SK-N-SH (cell line): Measurements from ENCODE around the gene GPC5. TPM values are rescaled to one million over a fixed set of nuclear protein-coding genes. Genes with fewer than 3 reads are reported as not detected.

Source experiments
- CTCF ChIA-PET: fragments of 300-600, 350-600 bp; formaldehyde crosslinking; extraction: SDS; loops from one replicate; lab custom pipeline; 2021; lab: Yijun Ruan, JAX
- POLR2A ChIA-PET: fragments of 350-600 bp; sonication (Branson Sonifier 250); formaldehyde crosslinking; extraction: SDS; loops from one replicate; lab custom pipeline; 2020; ENCODE audit warnings: antibody characterized with exemption, inconsistent platforms; lab: Yijun Ruan, JAX
- DNase-seq: peaks from one replicate; pipeline ENCODE4 v3.0.0; 2012
- H2AFZ ChIP-seq: fragments of 200-600 bp; sonication (generic); 2 replicates; pipeline ENCODE4 v1.8.1; 2016; ENCODE audit warnings: antibody characterized with exemption, mild to moderate bottlenecking, low read depth
- H3F3A ChIP-seq: fragments of 200-600 bp; sonication (generic); replicated peaks from 2 replicates; pipeline ENCODE3; 2016; ENCODE audit warnings: antibody characterized with exemption, mild to moderate bottlenecking; ENCODE audit not compliant: insufficient read depth
- H3K27ac ChIP-seq, 2 experiments: fragments of 200-500 bp in 1 of 2; fragments of 200-600 bp in 1 of 2; sonication (Bioruptor generic) in 1 of 2; sonication (generic), shearing (Covaris generic) in 1 of 2; 2 replicates each; pipeline versions ENCODE4 v1.5.1 to v1.6.1; 2014 to 2016; ENCODE audit warnings: low read depth in 2 of 2, inconsistent platforms in 1 of 2, low read length in 1 of 2, mild to moderate bottlenecking in 1 of 2, mixed read lengths in 1 of 2
- H3K27me3 ChIP-seq: fragments of 200-600 bp; sonication (generic), shearing (Covaris generic); 2 replicates; pipeline ENCODE4 v1.6.1; 2016; ENCODE audit warnings: mixed run types; ENCODE audit not compliant: insufficient read depth
- H3K36me3 ChIP-seq, 2 experiments: fragments of 200-500 bp in 1 of 2; fragments of 200-600 bp in 1 of 2; sonication (Bioruptor generic) in 1 of 2; sonication (generic) in 1 of 2; replicated peaks in 1 of 2; 2 replicates each; pipeline versions ENCODE3 to v1.5.1; 2014 to 2016; ENCODE audit warnings: low read length in 1 of 2, mild to moderate bottlenecking in 1 of 2; ENCODE audit not compliant: insufficient read depth in 2 of 2, control insufficient read depth in 1 of 2
- H3K4me1 ChIP-seq, 2 experiments: fragments of 200-500 bp in 1 of 2; fragments of 200-600 bp in 1 of 2; sonication (Bioruptor generic) in 1 of 2; sonication (generic), shearing (Covaris generic) in 1 of 2; 2 replicates each; pipeline versions ENCODE4 v1.5.1 to v1.6.1; 2014 to 2016; ENCODE audit warnings: low read depth in 1 of 2, low read length in 1 of 2, mixed run types in 1 of 2; ENCODE audit not compliant: insufficient read depth in 2 of 2, control insufficient read depth in 1 of 2
- H3K4me2 ChIP-seq: fragments of 200-600 bp; sonication (generic), shearing (Covaris generic); 2 replicates; pipeline ENCODE4 v1.6.1; 2017; ENCODE audit warnings: mixed run types
- H3K4me3 ChIP-seq, 2 experiments: fragments of 200-500 bp in 1 of 2; fragments of 200-600 bp in 1 of 2; sonication (Bioruptor generic) in 1 of 2; sonication (generic), shearing (Covaris generic) in 1 of 2; 2 replicates each; pipeline versions ENCODE4 v1.5.1 to v1.8.1; 2014 to 2016; ENCODE audit warnings: low read depth in 2 of 2, inconsistent platforms in 1 of 2, low read length in 1 of 2, mild to moderate bottlenecking in 1 of 2, mixed read lengths in 1 of 2, moderate library complexity in 1 of 2
- H3K79me2 ChIP-seq: fragments of 200-600 bp; sonication (generic); 2 replicates; pipeline ENCODE4 v1.8.1; 2017; ENCODE audit warnings: mild to moderate bottlenecking; ENCODE audit not compliant: insufficient read depth
- H3K9ac ChIP-seq: fragments of 200-600 bp; sonication (generic); 2 replicates; pipeline ENCODE4 v1.6.1; 2017; ENCODE audit warnings: mixed run types
- H3K9me2 ChIP-seq: fragments of 200-600 bp; sonication (generic); 2 replicates; pipeline ENCODE4 v1.6.1; 2017; ENCODE audit warnings: mixed run types
- H3K9me3 ChIP-seq: fragments of 200-600 bp; sonication (generic); 2 replicates; pipeline ENCODE4 v1.6.1; 2017; ENCODE audit warnings: mixed run types, mild to moderate bottlenecking, moderate library complexity
- H4K20me1 ChIP-seq: fragments of 200-600 bp; sonication (generic); 2 replicates; pipeline ENCODE4 v1.6.1; 2017; ENCODE audit warnings: mild to moderate bottlenecking, mixed run types; ENCODE audit not compliant: insufficient read depth
- CHD2 ChIP-seq: fragments of 150-350 bp; IDR thresholded peaks from 2 replicates; pipeline ENCODE4 v1.6.1; 2018; ENCODE audit warnings: low read length; ENCODE audit not compliant: partially characterized antibody
- CTCF ChIP-seq: fragments of 200-600 bp; sonication (generic); IDR thresholded peaks from 2 replicates; pipeline ENCODE4 v1.6.1; 2017; ENCODE audit warnings: antibody characterized with exemption, mild to moderate bottlenecking, moderate library complexity
- EZH2phosphoT487 ChIP-seq: fragments of 200-600 bp; sonication (generic); IDR thresholded peaks from 2 replicates; pipeline ENCODE4 v1.6.1; 2017; ENCODE audit warnings: low read depth, mixed run types, mild to moderate bottlenecking, antibody characterized with exemption, moderate library complexity, borderline replicate concordance
- FOSL2 ChIP-seq: IDR thresholded peaks from 2 replicates; pipeline ENCODE4 v1.4.0; 2012; ENCODE audit warnings: low read depth, mild to moderate bottlenecking, moderate library complexity, borderline replicate concordance
- FOXM1 ChIP-seq: IDR thresholded peaks from 2 replicates; pipeline ENCODE4 v1.4.0; 2012; ENCODE audit warnings: low read depth, mild to moderate bottlenecking
- IRF3 ChIP-seq: fragments of 150-350 bp; IDR thresholded peaks from 2 replicates; pipeline ENCODE4 v1.6.1; 2016; ENCODE audit warnings: mild to moderate bottlenecking, low read depth, low read length
- JUND ChIP-seq: IDR thresholded peaks from 2 replicates; pipeline ENCODE4 v1.4.0; 2012
- MEF2A ChIP-seq: IDR thresholded peaks from 2 replicates; pipeline ENCODE4 v1.4.0; 2012; ENCODE audit warnings: low read depth, borderline replicate concordance
- NFIC ChIP-seq: IDR thresholded peaks from 2 replicates; pipeline ENCODE4 v1.4.0; 2012; ENCODE audit warnings: borderline replicate concordance
- NRF1 ChIP-seq: IDR thresholded peaks from 2 replicates; pipeline ENCODE4 v1.6.1; 2012; ENCODE audit warnings: low read depth, mild to moderate bottlenecking, low read length
- POLR2AphosphoS5 ChIP-seq: IDR thresholded peaks from 2 replicates; pipeline ENCODE4 v1.6.1; 2012; ENCODE audit warnings: low read depth, low read length
- RAD21 ChIP-seq: IDR thresholded peaks from 2 replicates; pipeline ENCODE4 v1.6.1; 2012; ENCODE audit warnings: mild to moderate bottlenecking, low read length
- RFX5 ChIP-seq: IDR thresholded peaks from 2 replicates; pipeline ENCODE4 v1.6.1; 2012; ENCODE audit warnings: mild to moderate bottlenecking, improper control_type of control experiment, low read length
- RXRA ChIP-seq: IDR thresholded peaks from 2 replicates; pipeline ENCODE4 v1.4.0; 2012; ENCODE audit warnings: low read depth, mild to moderate bottlenecking, borderline replicate concordance
- SIN3A ChIP-seq: IDR thresholded peaks from 2 replicates; pipeline ENCODE4 v1.6.1; 2012; ENCODE audit warnings: low read depth, mild to moderate bottlenecking, low read length, moderate library complexity, borderline replicate concordance
- SMC3 ChIP-seq: IDR thresholded peaks from 2 replicates; pipeline ENCODE4 v1.6.1; 2012; ENCODE audit warnings: low read depth, low read length, improper control_type of control experiment
- TAF1 ChIP-seq: IDR thresholded peaks from 2 replicates; pipeline ENCODE4 v1.6.1; 2012; ENCODE audit warnings: low read depth, mild to moderate bottlenecking, low read length, moderate library complexity, borderline replicate concordance
- TCF12 ChIP-seq: IDR thresholded peaks from 2 replicates; pipeline ENCODE4 v1.4.0; 2012
- TEAD4 ChIP-seq: IDR thresholded peaks from 2 replicates; pipeline ENCODE4 v1.4.0; 2012; ENCODE audit warnings: mild to moderate bottlenecking, borderline replicate concordance; ENCODE audit not compliant: insufficient read depth
- USF2 ChIP-seq: fragments of 150-350 bp; IDR thresholded peaks from 2 replicates; pipeline ENCODE4 v1.6.1; 2017; ENCODE audit warnings: antibody characterized with exemption, low read length, low read depth, borderline replicate concordance
- YY1 ChIP-seq: IDR thresholded peaks from 2 replicates; pipeline ENCODE4 v1.4.0; 2012; ENCODE audit warnings: low read depth, mild to moderate bottlenecking
- ZBTB33 ChIP-seq: IDR thresholded peaks from 2 replicates; pipeline ENCODE4 v1.4.0; 2012; ENCODE audit warnings: low read depth, borderline replicate concordance
- WGBS: methylation state at CpG from one replicate; pipeline ENCODE4 v1.1.6; 2017; ENCODE audit warnings: low lambda C conversion rate; 5-methylcytosine and 5-hydroxymethylcytosine counted together
- polyA plus RNA-seq, 3 experiments: library from polyadenylated mRNA; depleted of rRNA; stranded (reverse); fragments of >200 nt; gene quantifications; 2 replicates each; pipeline ENCODE4 v1.2.3, GENCODE V29; 2012
- TF ChIP-seq, protein P1 (sequence below): IDR thresholded peaks from 2 replicates; pipeline ENCODE4; 2012
- TF ChIP-seq, protein P2 (sequence below): IDR thresholded peaks from 2 replicates; pipeline ENCODE4 v1.6.1; 2012; ENCODE audit warnings: mild to moderate bottlenecking, low read depth, low read length, moderate library complexity

GPC5 gene
- polyA plus RNA-seq, 1 of the 3 experiments (the other 2 are of a cell fraction) = 0.03 TPM

- no peaks in the 10 kb centered on the region for H3K36me3 ChIP-seq
- H3K27ac ChIP-seq = peak overlapping the region in 1 of 2 experiments; percentile 25; a peak in 1 of 4 replicates
- POLR2A ChIA-PET = interaction anchor here (2.1 kb wide), 1 partner anchor 9 kb away, joined by 5 read pairs; no protein-coding TSS in a partner anchor
- H3F3A ChIP-seq = peaks cover 4% of the 10 kb centered on the region
- CTCF ChIA-PET = interaction anchor here (0.8 to 3.7 kb wide), 4 partner anchors 8 to 431 kb away, joined by 3 to 14 read pairs (median 5); no protein-coding TSS in a partner anchor
- H3K9me2 ChIP-seq = no peaks in the 10 kb centered on the region
- no peak overlapping the region for H3K4me2 ChIP-seq
- H3K79me2 ChIP-seq = no peaks in the 10 kb centered on the region
- no peaks in the 10 kb centered on the region for H4K20me1 ChIP-seq
- H3K9ac ChIP-seq = no peak overlapping the region
- H3K4me1 ChIP-seq = peaks cover 0 to 19% of the 10 kb centered on the region in 2 experiments; a peak in 2 of 4 replicates
- H2AFZ ChIP-seq = no peak overlapping the region
- WGBS = 2% methylated on average over 4 of the region's 4 CpGs
- peak; percentile 27 for DNase-seq
- no peaks in the 10 kb centered on the region for H3K27me3 ChIP-seq
- H3K4me3 ChIP-seq = no peak overlapping the region
- no peaks in the 10 kb centered on the region for H3K9me3 ChIP-seq
- TF ChIP-seq EZH2phosphoT487 (no peak), NFIC (peak; percentile 52), USF2 (no peak), FOSL2 (no peak), TEAD4 (no peak), TCF12 (peak; percentile 84), CTCF (no peak), RXRA (no peak), ZBTB33 (no peak), YY1 (no peak), JUND (0 out of 2 replicates have a peak, but pooled peaks have one; percentile 19), SIN3A (no peak), FOXM1 (no peak), TAF1 (no peak), RAD21 (no peak), RFX5 (no peak), CHD2 (peak; percentile 47), IRF3 (no peak), NRF1 (no peak), SMC3 (no peak), MEF2A (no peak), POLR2AphosphoS5 (peak; percentile 31; the same call in 1 of the 2 replicates)
- TF ChIP-seq, protein P1, sequence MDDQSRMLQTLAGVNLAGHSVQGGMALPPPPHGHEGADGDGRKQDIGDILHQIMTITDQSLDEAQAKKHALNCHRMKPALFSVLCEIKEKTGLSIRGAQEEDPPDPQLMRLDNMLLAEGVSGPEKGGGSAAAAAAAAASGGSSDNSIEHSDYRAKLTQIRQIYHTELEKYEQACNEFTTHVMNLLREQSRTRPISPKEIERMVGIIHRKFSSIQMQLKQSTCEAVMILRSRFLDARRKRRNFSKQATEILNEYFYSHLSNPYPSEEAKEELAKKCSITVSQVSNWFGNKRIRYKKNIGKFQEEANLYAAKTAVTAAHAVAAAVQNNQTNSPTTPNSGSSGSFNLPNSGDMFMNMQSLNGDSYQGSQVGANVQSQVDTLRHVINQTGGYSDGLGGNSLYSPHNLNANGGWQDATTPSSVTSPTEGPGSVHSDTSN = peak; percentile 60
- TF ChIP-seq, protein P2, sequence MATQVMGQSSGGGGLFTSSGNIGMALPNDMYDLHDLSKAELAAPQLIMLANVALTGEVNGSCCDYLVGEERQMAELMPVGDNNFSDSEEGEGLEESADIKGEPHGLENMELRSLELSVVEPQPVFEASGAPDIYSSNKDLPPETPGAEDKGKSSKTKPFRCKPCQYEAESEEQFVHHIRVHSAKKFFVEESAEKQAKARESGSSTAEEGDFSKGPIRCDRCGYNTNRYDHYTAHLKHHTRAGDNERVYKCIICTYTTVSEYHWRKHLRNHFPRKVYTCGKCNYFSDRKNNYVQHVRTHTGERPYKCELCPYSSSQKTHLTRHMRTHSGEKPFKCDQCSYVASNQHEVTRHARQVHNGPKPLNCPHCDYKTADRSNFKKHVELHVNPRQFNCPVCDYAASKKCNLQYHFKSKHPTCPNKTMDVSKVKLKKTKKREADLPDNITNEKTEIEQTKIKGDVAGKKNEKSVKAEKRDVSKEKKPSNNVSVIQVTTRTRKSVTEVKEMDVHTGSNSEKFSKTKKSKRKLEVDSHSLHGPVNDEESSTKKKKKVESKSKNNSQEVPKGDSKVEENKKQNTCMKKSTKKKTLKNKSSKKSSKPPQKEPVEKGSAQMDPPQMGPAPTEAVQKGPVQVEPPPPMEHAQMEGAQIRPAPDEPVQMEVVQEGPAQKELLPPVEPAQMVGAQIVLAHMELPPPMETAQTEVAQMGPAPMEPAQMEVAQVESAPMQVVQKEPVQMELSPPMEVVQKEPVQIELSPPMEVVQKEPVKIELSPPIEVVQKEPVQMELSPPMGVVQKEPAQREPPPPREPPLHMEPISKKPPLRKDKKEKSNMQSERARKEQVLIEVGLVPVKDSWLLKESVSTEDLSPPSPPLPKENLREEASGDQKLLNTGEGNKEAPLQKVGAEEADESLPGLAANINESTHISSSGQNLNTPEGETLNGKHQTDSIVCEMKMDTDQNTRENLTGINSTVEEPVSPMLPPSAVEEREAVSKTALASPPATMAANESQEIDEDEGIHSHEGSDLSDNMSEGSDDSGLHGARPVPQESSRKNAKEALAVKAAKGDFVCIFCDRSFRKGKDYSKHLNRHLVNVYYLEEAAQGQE = no peak
Observed at GRCh38 chr13:91813253-91813652, 414.8 kb downstream of the GPC5 start.
